GM12875 (cell line): ENCODE results near the gene TNNI3K.

Experiments
- H3K4me3 ChIP-seq: one replicate; pipeline ENCODE4 v1.5.1; 2011; ENCODE audit warnings: low read depth, low read length, control low read depth
- CTCF ChIP-seq: IDR thresholded peaks from 2 replicates; pipeline ENCODE4 v1.5.1; 2011; ENCODE audit warnings: low read depth, mild to moderate bottlenecking, control low read depth, inconsistent platforms, low read length, moderate library complexity, borderline replicate concordance; ENCODE audit not compliant: insufficient read depth

The TNNI3K gene

GRCh38 chr1:74334147-74334546 lies 99.0 kb downstream of the TNNI3K start:
- no peak for TF ChIP-seq CTCF
- H3K4me3 ChIP-seq, result no peak overlapping the region

- H3K4me3 ChIP-seq, result no peak overlapping the region
- no peak for TF ChIP-seq CTCF
Observed at GRCh38 chr1:74340656-74341055, 105.5 kb downstream of the TNNI3K start.

GRCh38 chr1:74341702-74342339 lies 106.6 kb downstream of the TNNI3K start:
- no peak overlapping the region for H3K4me3 ChIP-seq
- no peak for TF ChIP-seq CTCF

- no peak overlapping the region for H3K4me3 ChIP-seq
- no peak for TF ChIP-seq CTCF
Observed at GRCh38 chr1:74343216-74343615, 108.0 kb downstream of the TNNI3K start.

GRCh38 chr1:74344387-74344786 lies 109.2 kb downstream of the TNNI3K start:
- TF ChIP-seq CTCF, result no peak
- H3K4me3 ChIP-seq, result no peak overlapping the region

GRCh38 chr1:74356493-74356892 lies 121.3 kb downstream of the TNNI3K start:
- H3K4me3 ChIP-seq, result no peak overlapping the region
- TF ChIP-seq CTCF, result no peak

GRCh38 chr1:74357150-74357549 lies 122.0 kb downstream of the TNNI3K start:
- H3K4me3 ChIP-seq, result no peak overlapping the region
- TF ChIP-seq CTCF, result no peak
